Measurements from ENCODE around the gene SPRY2. TPM values are rescaled to one million over a fixed set of nuclear protein-coding genes. Genes with fewer than 3 reads are reported as not detected.
"Not testable (repeated sequence)": the region's sequence is repeated elsewhere in the genome, so short reads cannot be mapped to it uniquely, and the experiment has no call there.

Gene SPRY2
- total RNA-seq, 2 experiments from 2014 or later = 0.32 to 0.34 TPM

DNA sequence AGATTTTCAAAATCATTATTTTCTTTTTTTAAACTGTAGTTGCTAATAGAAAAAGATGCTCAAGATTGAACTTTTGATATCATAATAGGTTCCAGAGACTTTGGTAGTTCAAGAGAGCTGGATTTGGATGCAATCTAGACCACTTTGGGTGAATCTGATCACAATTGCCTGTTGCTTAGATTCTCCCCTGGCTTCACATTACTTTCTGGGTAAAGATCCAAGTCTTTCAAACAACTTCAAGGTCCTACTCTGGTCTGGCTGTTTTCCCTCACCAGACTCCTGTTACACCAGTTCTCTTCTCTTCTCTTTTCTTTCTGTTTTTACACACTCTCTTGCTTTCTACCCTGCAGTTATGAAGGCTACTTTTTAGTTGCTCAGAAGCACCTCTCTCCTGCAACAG, 7.4 kb upstream of the SPRY2 start:
- Mint-ChIP-seq H3K4me3 (no peak overlapping the region), H3K36me3 (ENCODE audit: low read depth) (no peaks in the 10 kb centered on the region), H3K9me3 (ENCODE audit: low read depth) (no peaks in the 10 kb centered on the region), H3K27ac (no peak overlapping the region), H3K4me1 (peaks cover 2% of the 10 kb centered on the region), H3K27me3 (peaks cover 21% of the 10 kb centered on the region)
- POLR2A ChIA-PET = no interaction called here
- CTCF ChIA-PET = no interaction called here
- ATAC-seq = no peak
- intact Hi-C loops (cut with DNase I, micrococcal nuclease) = loop anchor here in 1 of 2 experiments (10.0 kb wide), 1 partner anchor 576 kb away; no protein-coding TSS in a partner anchor
- DNase-seq = no peak

DNA sequence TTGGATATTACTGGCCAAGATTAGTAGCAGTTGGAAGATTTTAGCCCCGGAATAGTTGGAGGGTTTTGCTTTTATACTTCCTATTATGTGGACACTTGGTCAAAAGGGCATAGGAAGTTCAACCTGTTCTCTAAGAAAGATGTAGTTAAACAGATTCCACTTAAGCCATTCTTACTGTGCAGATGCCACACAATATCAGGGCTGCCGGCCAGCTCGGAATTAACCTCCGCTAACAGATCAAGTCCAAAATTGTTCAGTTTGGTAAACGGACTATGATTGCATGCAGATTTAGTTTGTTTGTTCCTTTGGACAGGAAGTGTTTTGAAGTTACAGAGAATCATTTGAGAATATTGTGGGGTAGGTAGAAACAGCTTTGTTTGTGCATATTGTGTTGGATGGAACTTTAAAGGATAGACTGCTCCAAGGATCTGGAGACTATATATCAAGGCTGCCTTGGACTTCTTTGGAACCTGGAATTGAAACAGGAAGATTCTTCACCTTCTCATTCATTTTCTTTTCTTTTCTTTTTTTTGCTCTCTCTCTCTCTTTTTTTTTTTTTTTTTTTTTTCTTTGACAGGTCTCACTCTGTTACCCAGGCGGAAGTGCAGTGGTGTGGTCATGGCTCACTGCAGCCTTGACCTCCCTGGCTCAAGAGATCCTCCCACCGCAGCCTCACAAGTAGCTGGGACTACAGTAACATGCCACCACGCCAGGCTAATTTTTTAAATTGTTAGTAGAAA, 5.0 kb upstream of the SPRY2 start:
- POLR2A ChIA-PET = no interaction called here
- Mint-ChIP-seq H3K36me3 (ENCODE audit: low read depth) (no peaks in the 10 kb centered on the region), H3K4me1 (peaks cover 5% of the 10 kb centered on the region), H3K27me3 (peaks cover 25% of the 10 kb centered on the region), H3K27ac (no peak overlapping the region), H3K4me3 (no peak overlapping the region), H3K9me3 (ENCODE audit: low read depth) (no peaks in the 10 kb centered on the region)
- ATAC-seq (no peak), DNase-seq (no peak)
- CTCF ChIA-PET = no interaction called here
- intact Hi-C loops (cut with DNase I, micrococcal nuclease) = loop anchor here in 1 of 2 experiments (10.0 kb wide), 1 partner anchor 579 kb away; no protein-coding TSS in a partner anchor

GRCh38 chr13:80344032-80344431, 3.1 kb upstream of the SPRY2 start:
- not testable (repeated sequence) for H3K4me1 Mint-ChIP-seq

DNA sequence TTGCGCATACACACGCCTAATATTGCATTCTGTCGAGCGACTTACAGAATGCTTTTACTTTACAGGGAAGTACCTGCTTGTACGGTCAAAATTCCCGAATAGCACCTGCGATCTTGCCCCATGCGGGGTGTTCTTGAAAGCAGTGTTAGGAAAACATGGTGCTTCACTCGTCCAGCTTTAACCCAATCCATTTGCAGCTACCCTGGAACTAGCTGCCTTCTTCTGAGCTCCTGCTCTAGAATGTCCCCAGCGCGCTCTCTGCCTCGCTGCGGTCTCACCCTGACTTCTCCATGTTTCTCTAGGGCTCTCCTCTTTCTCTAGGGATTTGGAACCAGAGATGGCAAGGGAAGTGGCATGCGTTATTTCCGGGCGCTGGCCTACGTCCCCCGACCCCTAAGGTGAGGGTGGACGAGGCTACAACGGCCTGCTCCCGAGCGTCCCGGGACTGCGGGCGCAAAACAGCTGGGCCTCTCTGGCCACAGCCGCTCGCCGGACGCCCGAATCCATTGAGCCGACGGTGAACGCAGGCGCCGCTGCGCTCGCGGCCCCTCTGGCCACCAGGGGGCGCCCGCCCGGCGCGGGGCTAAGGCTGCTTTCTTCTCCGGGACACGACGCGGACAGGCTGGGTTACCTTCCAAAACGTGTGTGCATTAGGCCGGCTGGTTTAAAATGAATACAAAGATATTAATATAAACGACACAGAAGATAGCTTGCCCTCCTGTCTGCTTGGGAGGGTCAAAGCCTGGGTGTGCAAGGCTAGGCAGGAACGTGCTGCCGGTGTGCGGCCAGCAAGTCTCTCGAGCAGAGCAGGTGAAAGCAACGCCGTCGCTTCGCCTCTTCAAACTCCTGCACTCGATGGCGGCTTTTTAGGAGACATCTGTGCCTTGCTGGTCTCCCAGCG, 1.8 kb upstream of the SPRY2 start:
- ChIA-PET CTCF (interaction anchor here (0.6 to 3.9 kb wide), 20 partner anchors 14 to 912 kb away, joined by 3 to 14 read pairs (median 3); no protein-coding TSS in a partner anchor), POLR2A (no interaction called here)
- H3K27ac Mint-ChIP-seq = no peak overlapping the region
- ATAC-seq (peak; percentile 60), DNase-seq (peak; percentile 83)
- no peaks in the 10 kb centered on the region for H3K9me3 Mint-ChIP-seq (ENCODE audit: low read depth)
- no peaks in the 10 kb centered on the region for H3K36me3 Mint-ChIP-seq (ENCODE audit: low read depth)
- H3K27me3 Mint-ChIP-seq = peaks cover 26% of the 10 kb centered on the region
- H3K4me3 Mint-ChIP-seq = peak overlapping the region; percentile 63
- H3K4me1 Mint-ChIP-seq = peaks cover 9% of the 10 kb centered on the region
- intact Hi-C loops (cut with DNase I, micrococcal nuclease) = loop anchor here in 1 of 2 experiments (2.0 to 10.0 kb wide), 4 partner anchors 295 to 1745 kb away; no protein-coding TSS in a partner anchor

More at GRCh38 chr13:80344032-80344431, 3.1 kb upstream of the SPRY2 start:
- DNase-seq; ATAC-seq; H3K27ac Mint-ChIP-seq; H3K9me3 Mint-ChIP-seq (ENCODE audit: low read depth); POLR2A ChIA-PET; H3K4me3 Mint-ChIP-seq; H3K36me3 Mint-ChIP-seq (ENCODE audit: low read depth): not testable (repeated sequence)
- CTCF ChIA-PET = interaction anchor here (0.6 to 3.9 kb wide), 4 partner anchors 13 to 57 kb away, joined by 3 to 14 read pairs (median 6); no protein-coding TSS in a partner anchor
- intact Hi-C loops (cut with DNase I, micrococcal nuclease) = loop anchor here in 1 of 2 experiments (5.0 to 10.0 kb wide), 3 partner anchors 297 to 1747 kb away; no protein-coding TSS in a partner anchor
- peaks cover 29% of the 10 kb centered on the region for H3K27me3 Mint-ChIP-seq

DNA sequence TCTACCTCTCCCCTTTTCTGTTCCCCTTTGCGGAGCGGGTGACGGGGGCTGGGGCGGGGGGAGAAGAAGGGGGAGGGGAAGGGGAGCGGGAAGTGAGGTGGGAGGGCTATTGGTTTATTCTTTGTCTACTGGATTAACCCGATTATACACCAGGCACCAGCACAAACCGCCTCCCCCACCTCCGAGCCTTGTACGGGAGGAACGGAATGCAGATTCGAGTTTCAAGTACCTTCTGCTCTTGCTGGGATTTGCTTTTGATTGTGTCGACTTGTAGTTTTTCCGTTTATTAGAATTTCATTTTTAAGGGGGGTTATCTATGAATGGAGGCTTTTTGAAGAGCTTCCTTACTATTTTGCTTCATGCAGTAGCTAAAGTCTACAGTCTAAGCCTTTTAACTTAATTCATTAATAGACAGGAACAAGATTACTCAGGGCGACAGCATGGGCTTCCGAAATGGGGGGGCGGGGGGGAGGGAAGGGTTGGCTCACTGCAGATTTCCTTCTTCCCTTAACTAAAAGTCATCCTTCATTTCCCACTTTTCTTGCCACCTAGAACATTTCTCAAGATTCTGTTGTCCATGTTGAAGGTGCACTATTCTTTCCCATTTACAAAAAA, 937 bp upstream of the SPRY2 start:
- POLR2A ChIA-PET = no interaction called here
- peaks cover 9% of the 10 kb centered on the region for H3K4me1 Mint-ChIP-seq
- no peak for ATAC-seq
- peaks cover 26% of the 10 kb centered on the region for H3K27me3 Mint-ChIP-seq
- CTCF ChIA-PET = interaction anchor here (0.6 to 3.9 kb wide), 14 partner anchors 10 to 899 kb away, joined by 3 to 14 read pairs (median 3); no protein-coding TSS in a partner anchor
- no peaks in the 10 kb centered on the region for H3K9me3 Mint-ChIP-seq (ENCODE audit: low read depth)
- peak; percentile 23 for DNase-seq
- intact Hi-C loops (cut with DNase I, micrococcal nuclease) = loop anchor here in 1 of 2 experiments (2.0 to 10.0 kb wide), 4 partner anchors 295 to 1745 kb away; no protein-coding TSS in a partner anchor
- H3K4me3 Mint-ChIP-seq = peak overlapping the region; percentile 37
- H3K36me3 Mint-ChIP-seq (ENCODE audit: low read depth) = no peaks in the 10 kb centered on the region
- H3K27ac Mint-ChIP-seq = no peak overlapping the region

GRCh38 chr13:80340651-80341100, 250 bp downstream of the SPRY2 start:
- Mint-ChIP-seq H3K27me3 (peaks cover 29% of the 10 kb centered on the region), H3K27ac (no peak overlapping the region), H3K9me3 (ENCODE audit: low read depth) (no peaks in the 10 kb centered on the region), H3K4me1 (peaks cover 9% of the 10 kb centered on the region), H3K36me3 (ENCODE audit: low read depth) (no peaks in the 10 kb centered on the region), H3K4me3 (no peak overlapping the region)
- ChIA-PET POLR2A (no interaction called here), CTCF (interaction anchor here (0.7 to 0.9 kb wide), 4 partner anchors 9 to 107 kb away, joined by 3 read pairs; no protein-coding TSS in a partner anchor)
- intact Hi-C loops (cut with DNase I, micrococcal nuclease) = loop anchor here in 1 of 2 experiments (5.0 to 10.0 kb wide), 3 partner anchors 293 to 1743 kb away; no protein-coding TSS in a partner anchor
- ATAC-seq (peak; percentile 34), DNase-seq (peak; percentile 20)

DNA sequence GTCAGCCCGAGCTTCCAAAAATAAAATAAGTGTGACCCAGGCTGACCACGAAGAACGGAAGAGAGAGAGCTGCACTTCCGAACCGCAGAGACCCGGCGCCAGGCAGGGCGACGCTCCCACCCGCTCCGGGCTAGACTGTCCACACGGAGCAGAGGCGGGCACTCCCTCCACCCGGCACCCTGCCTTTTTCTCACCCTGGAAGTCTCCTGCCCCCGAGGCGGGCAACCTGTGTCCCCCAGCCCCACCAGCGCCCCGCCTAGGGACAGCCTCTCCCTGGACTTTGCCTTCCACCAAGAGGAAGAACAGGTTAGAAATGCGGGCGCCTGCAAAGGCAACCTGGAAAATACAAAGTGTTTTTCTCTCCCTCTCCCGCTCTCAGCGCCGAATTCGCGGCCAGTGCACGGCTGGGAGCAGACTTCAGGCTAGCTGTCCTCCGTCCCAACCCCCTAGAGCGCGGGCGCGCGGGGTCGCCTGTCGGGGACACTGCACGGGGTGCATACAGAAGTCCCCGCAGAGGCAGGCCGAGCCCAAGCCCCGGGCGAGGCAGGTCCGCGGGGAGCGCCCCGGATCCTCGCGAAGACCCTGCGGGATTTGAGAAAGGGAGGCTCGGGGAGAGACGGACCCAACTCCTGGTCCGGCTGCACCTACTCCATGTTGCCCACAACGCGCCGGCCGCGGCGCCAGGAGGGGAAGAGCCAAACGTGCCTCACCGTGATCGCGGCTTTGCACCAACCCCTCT, 845 bp downstream of the SPRY2 start:
- ATAC-seq = peak; percentile 11
- no peak overlapping the region for H3K27ac Mint-ChIP-seq
- intact Hi-C loops (cut with DNase I, micrococcal nuclease) = loop anchor here in 1 of 2 experiments (5.0 to 10.0 kb wide), 3 partner anchors 293 to 1743 kb away; no protein-coding TSS in a partner anchor
- H3K9me3 Mint-ChIP-seq (ENCODE audit: low read depth) = no peaks in the 10 kb centered on the region
- CTCF ChIA-PET = interaction anchor here (0.7 to 1.2 kb wide), 4 partner anchors 11 to 107 kb away, joined by 3 to 4 read pairs (median 3); no protein-coding TSS in a partner anchor
- no peak overlapping the region for H3K4me3 Mint-ChIP-seq
- POLR2A ChIA-PET = interaction anchor here (0.6 to 0.7 kb wide), 2 partner anchors 97 to 927 kb away, joined by 4 to 6 read pairs; no protein-coding TSS in a partner anchor
- no peaks in the 10 kb centered on the region for H3K36me3 Mint-ChIP-seq (ENCODE audit: low read depth)
- peaks cover 9% of the 10 kb centered on the region for H3K4me1 Mint-ChIP-seq
- H3K27me3 Mint-ChIP-seq = peaks cover 27% of the 10 kb centered on the region
- DNase-seq = peak; percentile 28

DNA sequence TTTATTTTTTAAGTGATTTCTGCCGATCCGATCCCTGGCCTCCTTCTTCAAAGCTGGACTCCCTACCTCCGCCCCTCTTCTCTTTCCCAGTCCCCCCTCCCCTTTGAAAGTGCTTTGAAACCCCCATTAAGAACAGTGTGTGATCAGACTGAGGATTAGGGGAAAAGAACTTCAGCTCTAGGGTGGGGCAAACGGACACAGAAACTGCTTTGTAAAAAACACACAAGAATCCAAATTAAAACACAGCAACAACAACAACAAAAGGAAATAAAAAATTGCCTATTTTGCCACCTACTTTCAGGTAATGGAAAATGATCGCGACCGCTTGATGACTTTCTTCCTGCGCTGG, 1.4 kb downstream of the SPRY2 start:
- Mint-ChIP-seq H3K27ac (no peak overlapping the region), H3K36me3 (ENCODE audit: low read depth) (no peaks in the 10 kb centered on the region), H3K27me3 (peaks cover 25% of the 10 kb centered on the region), H3K4me3 (no peak overlapping the region), H3K9me3 (ENCODE audit: low read depth) (no peaks in the 10 kb centered on the region), H3K4me1 (peaks cover 9% of the 10 kb centered on the region)
- intact Hi-C loops (cut with DNase I, micrococcal nuclease) = no loop called here
- DNase-seq (no peak), ATAC-seq (no peak)
- CTCF ChIA-PET = interaction anchor here (0.8 to 1.2 kb wide), 2 partner anchors 10 to 61 kb away, joined by 3 to 4 read pairs; no protein-coding TSS in a partner anchor
- POLR2A ChIA-PET = interaction anchor here (0.7 kb wide), 1 partner anchor 98 kb away, joined by 6 read pairs; no protein-coding TSS in a partner anchor

GRCh38 chr13:80338781-80339562, 2.0 kb downstream of the SPRY2 start:
- Mint-ChIP-seq H3K27ac (no peak overlapping the region), H3K27me3 (peaks cover 23% of the 10 kb centered on the region), H3K36me3 (ENCODE audit: low read depth) (no peaks in the 10 kb centered on the region), H3K4me1 (peaks cover 9% of the 10 kb centered on the region), H3K4me3 (no peak overlapping the region), H3K9me3 (ENCODE audit: low read depth) (no peaks in the 10 kb centered on the region)
- POLR2A ChIA-PET = interaction anchor here (0.7 kb wide), 1 partner anchor 98 kb away, joined by 6 read pairs; no protein-coding TSS in a partner anchor
- no peak for ATAC-seq
- CTCF ChIA-PET = interaction anchor here (0.8 to 1.2 kb wide), 2 partner anchors 10 to 62 kb away, joined by 3 to 4 read pairs; no protein-coding TSS in a partner anchor
- intact Hi-C loops (cut with DNase I, micrococcal nuclease) = no loop called here
- peak; percentile 46 for DNase-seq

All from activated CD4-positive, alpha-beta T cell treated with anti-CD3 and anti-CD28 coated beads for 36 hours (primary cell).